GM12891 (cell line): Measurements from ENCODE around the gene GOLT1B.

ENCODE experiments used
- POLR2A ChIP-seq: IDR thresholded peaks from 2 replicates; pipeline ENCODE4 v1.6.1; 2011; ENCODE audit warnings: low read depth, low read length, control low read depth
- TAF1 ChIP-seq: IDR thresholded peaks from 2 replicates; pipeline ENCODE4 v1.6.1; 2011; ENCODE audit warnings: low read depth, low read length, control low read depth

- no peak for TF ChIP-seq POLR2A
- no peak for TF ChIP-seq TAF1
These were observed 40.2 kb downstream of the GOLT1B start for GRCh38 chr12:21541773-21542172.
